ENCODE results near the gene IFIT2. TPM values are rescaled to one million over a fixed set of nuclear protein-coding genes. Genes with fewer than 3 reads are reported as not detected.
"Not testable (repeated sequence)": the region's sequence is repeated elsewhere in the genome, so short reads cannot be mapped to it uniquely, and the experiment has no call there.

IFIT2 gene, protein sequence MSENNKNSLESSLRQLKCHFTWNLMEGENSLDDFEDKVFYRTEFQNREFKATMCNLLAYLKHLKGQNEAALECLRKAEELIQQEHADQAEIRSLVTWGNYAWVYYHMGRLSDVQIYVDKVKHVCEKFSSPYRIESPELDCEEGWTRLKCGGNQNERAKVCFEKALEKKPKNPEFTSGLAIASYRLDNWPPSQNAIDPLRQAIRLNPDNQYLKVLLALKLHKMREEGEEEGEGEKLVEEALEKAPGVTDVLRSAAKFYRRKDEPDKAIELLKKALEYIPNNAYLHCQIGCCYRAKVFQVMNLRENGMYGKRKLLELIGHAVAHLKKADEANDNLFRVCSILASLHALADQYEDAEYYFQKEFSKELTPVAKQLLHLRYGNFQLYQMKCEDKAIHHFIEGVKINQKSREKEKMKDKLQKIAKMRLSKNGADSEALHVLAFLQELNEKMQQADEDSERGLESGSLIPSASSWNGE
- total RNA-seq = 6.5 and 27.3 TPM in 2 replicates

DNA sequence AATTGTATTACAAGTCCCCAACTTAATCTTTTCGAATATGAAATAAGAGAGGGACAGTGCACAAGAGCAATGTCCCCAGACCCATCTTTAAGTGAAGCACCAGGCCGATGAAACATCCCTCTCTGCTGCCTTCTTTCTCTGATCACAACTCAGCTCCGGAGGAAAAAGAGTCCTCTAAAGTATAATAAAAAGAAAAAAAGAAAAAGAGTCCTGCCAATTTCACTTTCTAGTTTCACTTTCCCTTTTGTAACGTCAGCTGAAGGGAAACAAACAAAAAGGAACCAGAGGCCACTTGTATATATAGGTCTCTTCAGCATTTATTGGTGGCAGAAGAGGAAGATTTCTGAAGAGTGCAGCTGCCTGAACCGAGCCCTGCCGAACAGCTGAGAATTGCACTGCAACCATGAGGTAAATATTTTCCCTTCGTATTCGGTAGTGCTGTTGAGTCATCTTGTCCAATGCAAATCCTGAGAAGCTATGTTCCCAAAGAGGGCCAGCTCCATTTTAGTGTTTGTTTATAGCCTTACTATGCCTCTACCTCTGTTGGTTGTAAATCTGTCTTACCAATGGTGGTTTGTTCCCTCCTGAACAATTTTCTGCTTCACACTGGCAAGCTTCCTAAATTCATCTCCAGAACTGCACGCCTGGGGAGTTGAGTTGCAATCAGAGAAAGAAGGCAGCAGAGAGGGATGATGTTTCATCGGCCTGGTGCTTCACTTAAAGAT is at the start of gene IFIT2:
Gene IFIT2, plus strand, starts transcription at position 326 of the 725 bp plus-strand sequence. Its CDS starts 78 bp downstream, at position 404.
- DNase-seq (ENCODE audit: low read depth in 2 of 2) = peak in 1 of 2 donors; percentile 70

DNA sequence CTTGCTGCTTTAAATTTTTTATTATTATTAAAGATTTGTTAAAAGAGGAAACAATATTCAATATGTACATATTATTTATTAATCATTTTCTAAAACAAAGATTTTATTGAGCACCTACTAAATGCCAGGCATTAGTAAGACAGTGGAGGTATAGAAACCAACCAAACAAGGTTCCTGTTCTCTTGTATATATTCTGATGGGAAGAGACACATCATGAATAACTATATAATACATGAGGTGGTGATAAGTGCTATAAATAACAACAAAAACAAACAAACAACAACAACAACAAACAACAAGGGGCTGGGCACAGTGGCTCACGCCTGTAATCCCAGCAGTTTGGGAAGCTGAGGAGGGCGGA is 49.6 kb upstream of the IFIT2 start:
- DNase-seq (ENCODE audit: low read depth in 2 of 2) = no peak

DNA sequence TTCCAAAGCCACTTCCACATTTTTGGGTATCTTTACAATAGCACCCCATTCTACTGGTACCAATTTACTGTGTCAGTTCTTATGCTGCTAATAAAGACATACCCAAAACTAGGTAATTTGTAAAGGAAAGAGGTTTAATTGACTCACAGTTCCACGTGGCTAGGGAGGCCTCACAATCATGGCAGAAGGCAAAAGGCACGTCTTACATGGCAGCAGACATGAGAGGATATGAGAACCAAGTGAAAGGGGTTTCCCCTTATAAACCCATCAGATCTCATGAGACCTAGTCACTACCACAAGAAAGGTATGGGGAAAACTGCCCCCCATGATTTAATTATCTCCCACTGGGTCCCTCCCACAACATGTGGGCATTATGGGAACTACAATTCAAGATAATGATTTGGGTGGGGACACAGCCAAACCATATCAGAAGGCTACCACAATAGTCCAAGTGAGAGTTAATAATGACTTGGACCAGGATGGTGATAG is 46.7 kb upstream of the IFIT2 start:
- not testable (repeated sequence) for DNase-seq (ENCODE audit: low read depth in 2 of 2)

DNA sequence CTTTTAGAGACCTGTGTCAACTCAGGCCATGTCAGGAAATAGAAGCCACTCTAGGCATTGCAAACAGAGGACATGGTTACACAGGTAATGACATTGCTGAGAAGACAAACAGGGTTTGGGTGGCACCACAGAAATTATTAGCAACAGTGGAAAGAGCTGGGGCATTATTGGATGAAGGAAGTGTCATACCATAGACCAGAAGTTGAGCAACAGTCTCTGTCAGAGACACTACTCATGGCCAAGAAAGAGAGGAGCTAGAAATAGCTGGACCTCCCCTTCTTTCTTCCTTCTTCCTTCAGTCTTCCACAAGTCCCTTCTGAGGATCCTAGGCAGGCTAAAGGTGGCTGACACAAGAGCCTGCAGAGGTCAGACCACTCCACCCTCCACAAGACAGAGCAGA is 46.1 kb upstream of the IFIT2 start:
- DNase-seq (ENCODE audit: low read depth in 2 of 2) = no peak

DNA sequence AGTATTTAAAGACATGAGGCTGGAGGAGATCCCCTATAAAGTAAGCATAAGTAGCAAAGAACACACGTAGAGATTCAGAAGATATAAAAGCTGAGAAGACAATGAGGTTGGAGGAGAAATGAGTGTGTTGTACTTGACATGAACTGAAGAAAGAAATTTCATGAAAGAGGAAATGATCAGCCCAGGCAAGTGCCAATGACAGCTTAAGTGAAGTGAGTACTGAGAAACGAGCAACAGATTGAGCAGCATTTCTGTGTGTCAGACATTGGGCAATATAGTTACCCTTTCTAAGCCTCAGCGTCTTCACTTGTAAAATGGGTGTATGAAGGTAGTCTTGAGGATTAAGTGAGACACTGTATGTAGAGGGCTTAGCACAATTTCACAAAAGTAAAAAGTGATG is 45.5 kb upstream of the IFIT2 start:
- no peak for DNase-seq (ENCODE audit: low read depth in 2 of 2)

DNA sequence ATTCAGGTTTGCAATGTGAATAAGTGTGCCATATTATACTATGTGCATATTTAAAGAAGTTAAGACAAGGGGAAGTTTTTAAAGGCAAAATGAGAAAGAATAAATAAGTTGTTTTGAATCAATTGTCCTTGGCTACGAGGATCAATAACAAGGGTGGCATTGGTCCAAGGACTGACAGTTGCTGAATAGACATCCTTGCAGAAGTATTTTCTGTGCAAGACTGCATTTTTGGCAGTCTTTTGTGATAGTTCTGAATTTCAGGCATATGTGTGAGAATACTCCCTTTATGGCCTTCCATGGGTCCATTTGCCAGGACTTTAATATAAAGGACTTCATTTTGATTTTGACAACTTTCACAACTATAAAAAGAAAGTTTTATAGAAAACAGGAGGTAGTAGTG is 44.9 kb upstream of the IFIT2 start:
- no peak for DNase-seq (ENCODE audit: low read depth in 2 of 2)

DNA sequence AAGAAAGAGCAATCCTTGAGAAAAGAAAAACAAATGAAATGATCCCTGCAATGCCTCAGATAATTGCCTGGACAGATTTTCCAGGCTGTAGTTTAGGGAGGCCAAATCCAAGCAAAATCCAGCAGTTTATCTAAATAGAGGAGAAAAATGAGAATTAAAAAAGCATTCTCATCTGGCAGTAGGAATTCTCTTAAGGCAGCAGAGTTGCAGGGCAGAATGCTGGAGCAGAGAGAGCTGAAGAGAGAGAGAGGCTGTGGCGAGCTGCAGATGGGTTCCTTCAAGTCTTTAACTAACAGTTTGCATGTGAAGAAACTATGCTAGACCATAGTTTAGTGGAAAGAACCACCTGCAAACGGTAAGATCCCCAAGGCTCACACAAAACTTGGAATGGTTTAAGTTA is 44.3 kb upstream of the IFIT2 start:
- no peak for DNase-seq (ENCODE audit: low read depth in 2 of 2)

DNA sequence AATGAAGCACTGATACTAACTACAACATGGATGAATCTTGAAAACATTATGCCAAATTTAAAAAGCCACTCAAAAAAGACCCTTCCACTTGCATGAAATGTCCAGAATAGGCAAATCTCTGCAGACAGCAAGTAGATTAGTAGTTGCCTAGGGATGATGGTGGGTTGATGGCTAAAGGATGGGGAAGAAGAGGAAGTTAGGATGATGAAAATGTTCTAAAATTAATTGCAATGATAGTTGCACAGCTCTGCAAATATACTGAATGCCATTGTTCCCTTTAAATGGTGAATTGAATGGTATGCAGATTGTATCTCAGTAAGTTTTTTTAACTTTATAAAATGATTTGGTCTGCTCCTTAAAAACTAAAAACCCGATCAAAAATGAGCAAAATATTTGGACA is 43.0 kb upstream of the IFIT2 start:
- DNase-seq (ENCODE audit: low read depth in 2 of 2) = no peak

DNA sequence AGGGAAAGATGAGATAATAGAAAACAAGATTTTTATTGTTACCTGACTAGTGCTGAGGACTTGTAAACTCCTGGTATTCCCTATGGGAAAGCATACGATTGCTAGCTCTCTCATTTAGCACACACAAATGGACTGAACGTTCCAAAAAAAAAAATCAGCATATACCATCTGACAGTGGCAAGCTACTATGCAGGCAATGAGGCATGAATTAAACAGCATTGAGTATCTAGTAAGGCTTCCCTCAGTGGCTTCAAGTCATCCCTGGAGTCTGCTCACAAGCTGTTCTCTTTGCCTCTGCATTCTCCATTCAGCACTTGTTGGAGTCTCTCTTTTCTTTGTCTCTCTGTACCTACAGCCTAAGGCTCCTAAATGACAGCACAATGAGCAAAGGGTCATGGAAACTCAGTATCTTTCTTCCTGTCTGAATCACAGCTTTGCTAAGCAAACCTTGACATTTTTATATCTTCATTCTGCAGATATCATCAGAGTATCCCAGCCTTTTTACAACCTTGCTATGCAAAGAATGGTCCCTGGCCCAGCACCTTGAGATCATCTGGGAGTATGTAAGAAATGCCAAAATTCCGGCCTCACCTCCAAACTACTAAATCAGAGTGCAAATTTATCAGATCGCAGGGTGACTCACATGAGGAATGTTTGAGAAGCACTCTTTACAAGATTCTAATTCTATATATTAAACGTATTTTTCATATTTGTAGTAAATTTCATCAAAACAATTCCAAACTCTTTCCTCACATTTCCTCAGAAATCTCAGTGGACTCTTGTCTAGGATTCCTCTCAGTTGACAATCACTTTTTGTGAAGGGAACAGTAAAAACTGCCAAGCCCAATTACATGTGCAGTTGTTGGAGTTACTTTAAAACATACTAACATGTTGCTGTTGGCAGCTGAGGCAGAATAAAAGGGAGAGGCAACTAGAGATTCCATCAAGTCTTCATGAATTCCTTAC is 39.5 kb upstream of the IFIT2 start:
- no peak for DNase-seq (ENCODE audit: low read depth in 2 of 2)

DNA sequence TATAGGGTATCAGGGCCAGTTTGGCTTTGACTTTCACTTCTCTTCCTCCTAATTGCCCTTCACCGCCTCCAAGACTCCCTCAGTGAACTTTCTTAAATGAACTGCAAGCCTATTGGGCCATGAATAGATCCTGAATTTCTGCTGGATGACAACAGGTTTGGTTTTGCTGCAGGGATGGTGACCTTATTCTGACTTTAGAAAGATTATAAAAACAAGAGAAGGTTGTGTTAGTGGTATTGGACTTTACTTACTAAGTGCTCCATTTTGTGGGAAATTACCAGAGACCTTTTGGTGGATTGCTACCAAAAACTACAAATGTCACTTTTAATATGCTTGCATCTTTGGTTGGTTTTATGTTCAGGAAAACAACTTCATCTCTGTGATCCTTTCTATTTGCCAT is 38.8 kb upstream of the IFIT2 start:
- DNase-seq (ENCODE audit: low read depth in 2 of 2) = no peak

DNA sequence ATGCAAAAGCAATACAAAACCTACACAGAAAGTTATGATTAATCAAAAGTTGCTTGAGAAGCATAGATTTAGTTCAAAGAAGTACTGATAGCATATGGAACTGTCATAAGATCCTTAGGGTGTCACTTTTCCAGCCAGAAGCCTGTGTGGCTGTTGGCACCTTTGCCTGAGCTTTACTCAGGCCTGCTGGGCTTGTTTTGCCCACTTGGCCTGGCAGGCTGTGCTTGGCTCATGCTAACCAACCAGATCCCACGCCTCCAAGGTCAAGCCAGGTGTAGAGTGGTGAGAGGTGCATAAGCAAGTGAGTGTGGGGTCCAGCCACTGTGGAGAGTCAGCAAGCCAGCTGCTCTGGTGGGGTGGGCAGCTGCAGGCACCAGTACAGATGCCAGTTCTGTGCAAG is 38.3 kb upstream of the IFIT2 start:
- DNase-seq (ENCODE audit: low read depth in 2 of 2) = no peak

DNA sequence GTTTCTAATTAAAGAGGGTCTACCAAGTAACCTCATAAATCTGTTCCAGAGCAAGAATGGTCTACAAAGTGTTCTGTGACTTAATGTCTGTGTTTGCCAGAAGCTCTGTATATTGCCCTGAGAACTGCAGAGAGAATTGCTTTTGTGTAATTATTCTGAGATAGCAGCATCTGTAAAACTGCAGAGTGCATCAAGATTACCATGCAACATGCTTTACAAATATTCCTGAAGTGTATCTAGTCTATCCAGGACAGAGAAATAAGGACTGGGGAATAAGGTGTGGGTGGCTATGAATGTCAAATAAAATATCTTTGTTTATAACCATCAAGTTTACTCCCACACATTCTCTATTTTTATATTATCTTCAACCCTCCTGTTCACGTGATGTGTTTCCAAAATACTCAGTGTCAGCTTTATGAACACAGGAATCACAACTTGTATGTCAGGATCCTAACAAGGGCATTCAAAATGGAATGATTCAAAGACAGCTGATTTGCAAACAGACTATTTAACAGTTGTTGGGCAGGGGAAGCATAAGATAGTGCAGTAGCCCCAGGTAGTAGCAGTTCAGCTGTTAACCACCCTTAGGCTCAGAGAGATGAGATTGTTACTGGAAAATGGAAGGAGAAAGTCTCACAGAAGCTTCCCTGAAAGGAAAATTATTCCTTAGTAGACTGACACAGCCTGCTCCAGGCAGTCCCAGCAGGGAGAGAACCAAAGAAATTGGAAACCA is 35.0 kb upstream of the IFIT2 start:
- no peak for DNase-seq (ENCODE audit: low read depth in 2 of 2)

DNA sequence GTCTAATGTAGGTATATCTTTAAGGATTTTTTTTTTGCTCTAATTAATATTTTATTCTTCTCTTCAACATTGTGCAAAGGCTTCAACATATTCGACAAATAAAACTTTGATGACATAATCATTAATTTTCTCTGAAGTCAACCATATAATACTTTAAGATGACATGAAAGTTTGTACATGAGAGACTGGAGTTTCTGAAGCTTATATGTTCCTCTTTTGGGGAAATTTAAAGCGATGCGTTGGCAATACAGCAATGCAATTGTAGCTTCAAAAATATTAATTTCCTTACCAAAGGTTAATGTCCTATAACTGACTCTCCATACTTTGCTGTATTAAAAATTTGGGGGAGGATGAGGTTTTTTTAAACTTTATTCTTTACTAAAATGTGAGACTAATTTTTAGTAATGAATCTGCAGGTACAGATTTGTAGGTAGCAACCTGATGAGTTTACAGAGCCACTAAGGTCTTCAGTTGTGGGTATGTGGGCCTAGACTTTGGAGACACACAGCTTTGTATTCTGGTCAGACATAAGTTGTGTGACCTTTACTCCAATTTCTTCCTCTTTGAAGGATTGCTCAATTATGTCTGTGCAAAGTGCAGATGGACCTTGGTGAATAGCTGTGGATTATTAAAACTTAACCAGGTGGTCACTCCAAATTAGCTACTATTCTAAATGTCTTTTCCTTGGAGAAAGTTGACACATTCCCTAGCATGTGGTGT is 32.3 kb upstream of the IFIT2 start:
- no peak for DNase-seq (ENCODE audit: low read depth in 2 of 2)

DNA sequence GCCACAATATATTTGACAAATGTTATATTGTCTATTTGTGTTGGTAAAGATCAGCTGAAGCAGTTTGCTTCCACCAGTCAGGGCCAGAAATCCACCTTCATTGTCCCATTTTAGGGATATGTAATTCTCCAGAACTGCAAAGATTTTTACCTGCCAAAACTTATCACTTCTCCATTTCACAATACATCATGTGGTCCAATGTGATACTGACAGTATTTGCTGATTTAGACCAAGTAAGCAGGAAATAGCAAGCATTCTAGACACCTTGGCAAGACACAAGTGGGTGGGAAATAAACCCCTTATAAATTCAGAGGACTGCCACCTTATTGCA is 31.7 kb upstream of the IFIT2 start:
- DNase-seq (ENCODE audit: low read depth in 2 of 2) = no peak

DNA sequence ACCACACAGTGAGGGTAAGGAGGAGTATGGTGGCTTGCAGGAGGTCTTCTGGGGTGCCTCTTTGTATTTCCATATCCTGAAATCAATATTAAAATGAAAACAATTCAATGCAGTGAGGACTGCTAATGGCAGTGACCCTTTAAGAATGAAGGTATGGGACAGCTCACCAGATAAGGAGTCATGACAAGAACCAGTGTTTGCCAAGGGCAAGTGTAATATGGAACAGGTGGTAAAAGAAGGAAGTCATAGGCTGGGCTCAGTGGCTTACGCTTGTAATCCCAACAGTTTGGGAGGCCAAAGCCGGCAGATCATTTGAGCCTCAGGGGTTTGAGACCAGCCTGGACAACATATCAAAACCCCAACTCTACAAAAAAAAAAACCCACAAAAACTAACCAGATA is 30.3 kb upstream of the IFIT2 start:
- DNase-seq (ENCODE audit: low read depth in 2 of 2) = no peak

DNA sequence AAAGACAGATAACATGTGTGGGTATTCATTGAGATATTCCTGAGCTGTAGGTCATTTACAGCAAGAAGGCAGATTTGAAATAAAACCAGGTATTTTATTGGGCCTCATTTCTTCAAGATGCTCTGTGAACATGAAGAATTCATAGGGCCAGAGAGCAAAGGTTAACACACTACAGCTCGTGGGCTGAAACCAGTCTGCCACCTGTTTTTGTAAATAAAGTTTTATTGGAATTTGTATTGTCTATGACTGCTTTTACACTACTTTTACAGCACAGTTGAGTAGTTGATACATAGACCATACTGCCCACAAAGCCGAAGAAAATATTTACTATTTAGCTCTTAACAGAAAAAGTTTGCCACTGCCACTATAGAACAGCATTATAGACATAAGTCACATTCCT is 28.2 kb upstream of the IFIT2 start:
- DNase-seq (ENCODE audit: low read depth in 2 of 2) = no peak

DNA sequence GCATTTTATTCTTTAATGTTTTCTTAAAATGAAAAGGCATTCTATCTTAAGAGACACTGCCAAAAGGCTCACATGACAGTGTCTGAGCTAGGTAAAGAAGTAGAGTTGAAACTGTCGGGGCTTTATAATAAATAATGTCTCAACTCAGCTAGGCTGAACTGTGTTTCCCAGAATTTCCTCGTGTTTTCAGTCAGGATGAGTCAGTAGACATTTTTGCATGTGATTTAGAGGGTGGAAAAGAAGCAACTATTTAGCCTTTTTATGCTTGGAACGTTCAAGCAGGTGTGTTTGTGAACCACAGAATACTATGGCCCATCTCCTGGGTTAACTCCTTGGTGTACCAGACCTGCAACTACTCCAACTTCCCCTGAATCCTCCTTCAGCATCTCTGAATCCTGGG is 26.9 kb upstream of the IFIT2 start:
- no peak for DNase-seq (ENCODE audit: low read depth in 2 of 2)

DNA sequence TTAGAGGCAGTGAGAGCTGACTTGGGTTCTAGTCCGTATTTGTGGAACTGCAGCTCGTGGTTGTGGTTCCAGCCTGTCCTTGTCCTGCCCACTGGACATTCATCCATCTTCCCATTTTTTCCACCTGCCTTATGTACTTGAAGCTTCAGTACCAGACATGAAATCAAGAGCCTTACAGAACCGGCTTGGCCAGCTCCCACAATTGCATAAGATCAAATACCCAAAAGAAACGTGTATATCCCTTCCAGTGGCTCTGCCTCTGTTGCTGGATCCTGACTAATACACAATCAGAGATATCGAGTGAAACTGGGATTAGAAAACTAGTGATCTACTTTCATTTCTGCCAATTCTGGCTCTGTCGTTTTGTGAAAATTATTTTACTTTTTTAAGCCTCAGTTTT is 26.5 kb upstream of the IFIT2 start:
- DNase-seq (ENCODE audit: low read depth in 2 of 2) = no peak

DNA sequence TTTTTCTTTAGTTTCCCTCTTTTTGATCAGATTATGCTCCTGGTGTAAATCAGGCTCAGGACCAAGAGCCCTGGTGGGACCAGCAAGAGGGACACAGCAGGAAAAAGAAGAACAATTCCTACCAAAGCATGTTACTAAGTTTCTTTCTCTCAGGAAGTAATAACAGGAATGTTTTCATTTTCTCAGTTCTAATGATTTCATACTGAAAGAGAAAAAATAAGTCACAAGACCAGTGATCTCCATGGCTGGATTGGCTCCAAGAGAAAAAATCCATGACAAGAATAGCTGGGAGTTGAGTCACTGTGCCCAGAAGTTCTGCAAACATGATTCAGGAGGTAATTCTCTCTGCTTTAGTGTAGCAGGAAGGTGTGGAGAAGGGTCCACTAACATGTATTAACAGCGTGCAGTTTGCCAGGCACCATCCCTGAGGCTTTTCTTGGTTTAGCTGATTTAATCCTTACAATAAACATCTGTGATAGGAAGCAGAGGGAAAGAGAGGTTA is 23.8 kb upstream of the IFIT2 start:
- peak; percentile 97 to 98 for DNase-seq (ENCODE audit: low read depth in 2 of 2)

DNA sequence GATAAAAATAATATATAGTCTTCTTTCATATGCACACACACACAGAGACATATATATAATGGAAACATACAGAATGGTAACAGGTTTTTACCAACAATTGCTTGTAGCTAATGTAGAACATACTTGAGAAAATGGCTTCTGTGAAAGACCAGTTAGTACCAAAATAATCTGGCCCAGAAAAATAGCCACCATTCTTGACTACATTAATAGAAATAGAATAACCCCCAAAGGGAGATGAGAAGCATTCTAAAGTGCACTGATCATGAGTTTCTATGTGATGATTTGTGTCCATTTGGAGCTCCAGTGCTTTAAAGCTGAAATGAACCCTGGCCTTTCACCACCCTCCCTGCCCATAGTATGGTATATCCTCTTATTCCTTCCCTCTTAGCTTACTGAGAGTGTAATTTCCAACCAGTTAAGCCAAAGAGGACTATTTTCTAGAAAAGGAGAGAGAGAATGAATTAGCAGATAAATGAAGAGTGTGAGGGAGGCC is 22.9 kb upstream of the IFIT2 start:
- DNase-seq (ENCODE audit: low read depth in 2 of 2) = peak in 1 of 2 donors; percentile 33
